ENCODE results near the gene MEG3. TPM values are rescaled to one million over a fixed set of nuclear protein-coding genes. Genes with fewer than 3 reads are reported as not detected.

The MEG3 gene
- total and polyA plus RNA-seq, 2 experiments from 2014 or later, result not detected

GRCh38 chr14:100904307-100905087 is 78.6 kb downstream of the MEG3 start:
- Histone ChIP-seq H3K9me3 (ENCODE audit: low read depth) (no peaks in the 10 kb centered on the region), H3K36me3 (no peaks in the 10 kb centered on the region), H3K4me1 (ENCODE audit: low read depth) (peaks cover 12% of the 10 kb centered on the region), H3K27me3 (peaks cover 47% of the 10 kb centered on the region), H3K4me3 (peak overlapping the region; percentile 29), H3K27ac (no peak overlapping the region)
- DNase-seq (ENCODE audit: low read depth in 1 of 2, low spot score in 1 of 2), result peak in 1 of 2 donors; percentile 80
- TF ChIP-seq, protein P1, sequence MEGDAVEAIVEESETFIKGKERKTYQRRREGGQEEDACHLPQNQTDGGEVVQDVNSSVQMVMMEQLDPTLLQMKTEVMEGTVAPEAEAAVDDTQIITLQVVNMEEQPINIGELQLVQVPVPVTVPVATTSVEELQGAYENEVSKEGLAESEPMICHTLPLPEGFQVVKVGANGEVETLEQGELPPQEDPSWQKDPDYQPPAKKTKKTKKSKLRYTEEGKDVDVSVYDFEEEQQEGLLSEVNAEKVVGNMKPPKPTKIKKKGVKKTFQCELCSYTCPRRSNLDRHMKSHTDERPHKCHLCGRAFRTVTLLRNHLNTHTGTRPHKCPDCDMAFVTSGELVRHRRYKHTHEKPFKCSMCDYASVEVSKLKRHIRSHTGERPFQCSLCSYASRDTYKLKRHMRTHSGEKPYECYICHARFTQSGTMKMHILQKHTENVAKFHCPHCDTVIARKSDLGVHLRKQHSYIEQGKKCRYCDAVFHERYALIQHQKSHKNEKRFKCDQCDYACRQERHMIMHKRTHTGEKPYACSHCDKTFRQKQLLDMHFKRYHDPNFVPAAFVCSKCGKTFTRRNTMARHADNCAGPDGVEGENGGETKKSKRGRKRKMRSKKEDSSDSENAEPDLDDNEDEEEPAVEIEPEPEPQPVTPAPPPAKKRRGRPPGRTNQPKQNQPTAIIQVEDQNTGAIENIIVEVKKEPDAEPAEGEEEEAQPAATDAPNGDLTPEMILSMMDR (IDR thresholded peaks at IDR 0.05; ENCODE audit: low read depth, low read length), result peak; percentile 37

- H3K4me1 ChIP-seq (ENCODE audit: low read depth), result peaks cover 11% of the 10 kb centered on the region
- H3K36me3 ChIP-seq, result no peaks in the 10 kb centered on the region
- H3K9me3 ChIP-seq (ENCODE audit: low read depth), result no peaks in the 10 kb centered on the region
- no peak overlapping the region for H3K4me3 ChIP-seq
- no peak for DNase-seq (ENCODE audit: low read depth in 1 of 2, low spot score in 1 of 2)
- no peak overlapping the region for H3K27ac ChIP-seq
- peaks cover 41% of the 10 kb centered on the region for H3K27me3 ChIP-seq
- TF ChIP-seq, protein P1 (IDR thresholded peaks at IDR 0.05; ENCODE audit: low read depth, low read length), result no peak
Observed at GRCh38 chr14:100905166-100905565, 79.2 kb downstream of the MEG3 start.

DNA sequence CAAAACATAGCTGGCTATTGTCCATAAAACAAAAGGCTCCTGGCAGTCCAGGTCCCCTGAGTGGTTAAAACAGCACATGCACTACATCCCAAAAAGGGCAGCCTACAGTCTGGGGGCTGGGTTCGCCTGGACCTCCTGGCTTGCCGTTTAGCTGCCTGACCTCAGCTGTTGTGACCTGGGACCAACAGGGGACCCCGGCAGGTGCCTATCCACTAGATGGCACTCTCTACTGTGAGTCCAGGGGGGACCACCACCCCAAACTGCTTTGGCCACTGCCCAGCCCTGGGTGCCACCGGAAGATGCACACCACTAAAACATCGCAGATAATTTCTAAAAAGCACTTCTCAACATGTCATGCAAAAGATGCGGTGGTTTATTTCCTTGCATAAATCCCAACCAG is 80.5 kb downstream of the MEG3 start:
- Histone ChIP-seq H3K4me3 (no peak overlapping the region), H3K4me1 (ENCODE audit: low read depth) (peaks cover 5% of the 10 kb centered on the region), H3K27me3 (peaks cover 35% of the 10 kb centered on the region), H3K9me3 (ENCODE audit: low read depth) (no peaks in the 10 kb centered on the region), H3K27ac (no peak overlapping the region), H3K36me3 (no peaks in the 10 kb centered on the region)
- TF ChIP-seq, protein P1 (IDR thresholded peaks at IDR 0.05; ENCODE audit: low read depth, low read length), result peak; percentile 10
- DNase-seq (ENCODE audit: low read depth in 1 of 2, low spot score in 1 of 2), result peak in 1 of 2 donors; percentile 24

GRCh38 chr14:100907240-100907639 is 81.3 kb downstream of the MEG3 start:
- TF ChIP-seq, protein P1 (IDR thresholded peaks at IDR 0.05; ENCODE audit: low read depth, low read length), result no peak
- Histone ChIP-seq H3K4me3 (no peak overlapping the region), H3K9me3 (ENCODE audit: low read depth) (no peaks in the 10 kb centered on the region), H3K27ac (no peak overlapping the region), H3K4me1 (ENCODE audit: low read depth) (peaks cover 5% of the 10 kb centered on the region), H3K36me3 (no peaks in the 10 kb centered on the region), H3K27me3 (peaks cover 35% of the 10 kb centered on the region)
- no peak for DNase-seq (ENCODE audit: low read depth in 1 of 2, low spot score in 1 of 2)

- Histone ChIP-seq H3K9me3 (ENCODE audit: low read depth) (no peaks in the 10 kb centered on the region), H3K27me3 (peaks cover 25% of the 10 kb centered on the region), H3K4me1 (ENCODE audit: low read depth) (peaks cover 5% of the 10 kb centered on the region), H3K4me3 (no peak overlapping the region), H3K36me3 (no peaks in the 10 kb centered on the region), H3K27ac (no peak overlapping the region)
- no peak for DNase-seq (ENCODE audit: low read depth in 1 of 2, low spot score in 1 of 2)
- TF ChIP-seq, protein P1 (IDR thresholded peaks at IDR 0.05; ENCODE audit: low read depth, low read length), result no peak
Observed at GRCh38 chr14:100909439-100909838, 83.5 kb downstream of the MEG3 start.

Other genes with a start within 250 kb of the MEG3 start
- gene BEGAIN, start 238.7 kb upstream of the MEG3 start, total RNA-seq, result 0.04 TPM in 1 of 2 replicates, not detected in the other
- gene BEGAIN, start 238.7 kb upstream of the MEG3 start, polyA plus RNA-seq, result not detected in 2 replicates
- 24.0 and 28.8 TPM in 2 replicates for gene DLK1, start 99.2 kb upstream of the MEG3 start, total RNA-seq
- gene DLK1, start 99.2 kb upstream of the MEG3 start, polyA plus RNA-seq, result 30.4 and 64.1 TPM in 2 replicates
- 0.04 and 0.15 TPM in 2 replicates for gene RTL1, start 77.6 kb downstream of the MEG3 start, total RNA-seq
- gene RTL1, start 77.6 kb downstream of the MEG3 start, polyA plus RNA-seq, result 0.02 TPM in 1 of 2 replicates, not detected in the other

All from cardiac muscle cell (in vitro differentiated cells and primary cell).